ENCODE results near the gene VAT1. TPM values are rescaled to one million over a fixed set of nuclear protein-coding genes. Genes with fewer than 3 reads are reported as not detected.
"Not testable (repeated sequence)": the region's sequence is repeated elsewhere in the genome, so short reads cannot be mapped to it uniquely, and the experiment has no call there.

Gene VAT1
- total RNA-seq, 4 donors from 2014 or later = 89.2 to 187 (median 139) TPM

DNA sequence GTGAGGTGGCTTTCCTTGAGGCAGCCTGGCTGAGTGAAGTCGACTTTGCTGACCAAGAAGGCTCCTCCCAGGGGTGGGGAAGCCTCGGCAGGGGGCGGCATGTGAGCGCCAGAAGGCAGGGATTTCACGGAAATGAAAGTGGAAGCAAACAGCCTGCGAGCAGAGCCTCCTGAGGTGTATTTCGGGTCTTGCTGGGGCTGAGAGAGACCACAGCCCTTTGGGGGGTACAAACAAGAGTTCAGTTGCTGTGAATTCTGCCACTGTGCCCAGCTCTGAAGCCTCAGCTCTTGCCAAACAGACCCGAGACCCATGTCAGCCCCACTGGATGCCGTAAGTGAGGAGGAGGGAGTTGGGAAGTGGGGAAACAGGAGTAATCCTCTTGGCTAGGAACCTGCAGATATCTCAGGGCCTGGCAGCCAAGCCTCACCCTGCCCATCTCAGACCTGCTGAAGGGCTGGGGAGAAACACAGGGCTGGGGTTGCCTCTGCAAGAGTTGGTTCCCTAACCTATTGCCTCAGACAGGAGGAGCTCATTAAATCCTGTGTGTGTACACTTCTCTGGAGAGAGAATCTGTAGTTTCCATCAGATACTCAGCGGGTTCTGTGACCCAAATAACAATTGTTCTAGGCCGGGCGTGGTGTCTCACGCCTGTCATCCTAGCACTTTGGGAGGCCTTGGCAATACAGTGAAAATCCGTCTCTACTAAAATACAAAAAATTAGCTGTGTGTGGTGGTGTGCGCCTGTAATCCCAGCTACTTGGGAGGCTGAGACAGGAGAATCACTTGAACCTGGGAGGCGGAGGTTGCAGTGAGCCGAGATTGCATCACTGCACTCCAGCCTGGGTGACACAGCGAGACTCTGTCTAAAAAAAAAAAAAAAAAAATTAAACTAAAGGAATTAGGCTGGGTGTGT lies 15.3 kb downstream of the VAT1 start, which contains the start of gene IFI35:
TSS of gene IFI35 (plus strand) at position 146 of the 913 bp plus-strand sequence. CDS start at position 310, 164 bp downstream.
- Histone ChIP-seq H3K27ac (peak within 1 kb of the TSS; percentile 91 to 96 (median 92)), H3K27me3 (no peaks in the 10 kb centered on the region), H3K4me3 (peak within 1 kb of the TSS; percentile 72 to 96), H3K9me3 (no peaks in the 10 kb centered on the region), H3K36me3 (peaks cover 0 to 32% of the 10 kb centered on the region in 2 donors), H3K4me1 (peaks cover 0 to 54% (median 3%) of the 10 kb centered on the region in 3 donors)
- WGBS, 2 donors (ENCODE audit: low coverage in 1 of 2) = 5 to 26% methylated on average over 7 to 8 of the region's 18 CpGs
- ATAC-seq = peak; percentile 87
- TF ChIP-seq POLR2AphosphoS5 (IDR thresholded peaks at IDR 0.05) (peak; percentile 75), POLR2A (IDR thresholded peaks at IDR 0.05) (peak; percentile 30 to 40), EP300 (IDR thresholded peaks at IDR 0.05) (no peak)
- TF ChIP-seq, protein P1, sequence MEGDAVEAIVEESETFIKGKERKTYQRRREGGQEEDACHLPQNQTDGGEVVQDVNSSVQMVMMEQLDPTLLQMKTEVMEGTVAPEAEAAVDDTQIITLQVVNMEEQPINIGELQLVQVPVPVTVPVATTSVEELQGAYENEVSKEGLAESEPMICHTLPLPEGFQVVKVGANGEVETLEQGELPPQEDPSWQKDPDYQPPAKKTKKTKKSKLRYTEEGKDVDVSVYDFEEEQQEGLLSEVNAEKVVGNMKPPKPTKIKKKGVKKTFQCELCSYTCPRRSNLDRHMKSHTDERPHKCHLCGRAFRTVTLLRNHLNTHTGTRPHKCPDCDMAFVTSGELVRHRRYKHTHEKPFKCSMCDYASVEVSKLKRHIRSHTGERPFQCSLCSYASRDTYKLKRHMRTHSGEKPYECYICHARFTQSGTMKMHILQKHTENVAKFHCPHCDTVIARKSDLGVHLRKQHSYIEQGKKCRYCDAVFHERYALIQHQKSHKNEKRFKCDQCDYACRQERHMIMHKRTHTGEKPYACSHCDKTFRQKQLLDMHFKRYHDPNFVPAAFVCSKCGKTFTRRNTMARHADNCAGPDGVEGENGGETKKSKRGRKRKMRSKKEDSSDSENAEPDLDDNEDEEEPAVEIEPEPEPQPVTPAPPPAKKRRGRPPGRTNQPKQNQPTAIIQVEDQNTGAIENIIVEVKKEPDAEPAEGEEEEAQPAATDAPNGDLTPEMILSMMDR (IDR thresholded peaks at IDR 0.05) = peak in 3 of 4 experiments; percentile 4 to 80 (median 18)

DNA sequence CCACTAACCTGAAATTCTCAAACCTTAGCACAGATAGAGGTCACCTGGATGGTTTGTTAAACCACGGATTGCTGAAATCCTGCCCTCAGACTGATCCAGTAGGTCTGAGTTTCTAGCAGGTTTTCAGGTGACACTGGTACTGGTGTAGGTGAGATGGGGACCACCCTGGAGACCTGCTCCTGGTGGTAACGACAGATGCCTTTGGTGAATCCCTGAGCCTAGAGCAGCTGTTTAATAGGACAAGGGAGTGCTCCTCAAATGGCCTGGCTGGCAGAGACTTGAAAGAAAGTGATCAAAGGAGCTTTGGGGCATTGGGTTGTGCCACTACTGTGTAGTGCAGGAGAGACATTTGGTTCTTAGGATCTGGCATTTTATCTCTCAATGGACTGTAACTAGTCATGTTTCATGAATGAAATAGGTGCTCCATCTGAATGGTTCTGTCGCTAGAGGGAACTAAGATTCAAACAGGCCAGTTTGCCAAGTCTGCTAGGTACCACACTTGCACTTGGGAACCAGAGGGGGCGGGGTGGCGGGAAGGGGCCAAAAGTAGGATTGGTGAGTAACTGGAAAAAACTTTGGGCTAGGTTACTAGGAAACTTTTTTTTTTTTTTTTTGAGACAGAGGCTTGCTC lies 18.5 kb downstream of the VAT1 start:
- Histone ChIP-seq H3K9me3 (no peaks in the 10 kb centered on the region), H3K4me3 (no peak overlapping the region), H3K4me1 (peaks cover 5 to 53% (median 10%) of the 10 kb centered on the region in 3 donors), H3K36me3 (peaks cover 0 to 58% of the 10 kb centered on the region in 2 donors), H3K27me3 (no peaks in the 10 kb centered on the region), H3K27ac (peak overlapping the region in 3 of 4 donors; percentile 1 to 48 (median 10))
- ATAC-seq = peak; percentile 34
- TF ChIP-seq POLR2AphosphoS5 (IDR thresholded peaks at IDR 0.05) (no peak), POLR2A (IDR thresholded peaks at IDR 0.05) (no peak), EP300 (IDR thresholded peaks at IDR 0.05) (no peak)
- TF ChIP-seq, protein P1 (IDR thresholded peaks at IDR 0.05) = no peak
- WGBS, 2 donors (ENCODE audit: low coverage in 1 of 2) = 57 to 60% methylated on average over 2 to 3 of the region's 5 CpGs

- H3K4me3 ChIP-seq, H3K27me3 ChIP-seq, H3K9me3 ChIP-seq, ATAC-seq: not testable (repeated sequence)
- Histone ChIP-seq H3K36me3 (peaks cover 0 to 58% of the 10 kb centered on the region in 2 donors), H3K27ac (peak overlapping the region in 1 of 4 donors; percentile 39), H3K4me1 (peaks cover 5 to 39% (median 11%) of the 10 kb centered on the region in 3 donors)
- 69 to 100% methylated on average over 2 to 7 of the region's 13 CpGs for WGBS, 2 donors (ENCODE audit: low coverage in 1 of 2)
Observed at GRCh38 chr17:43000894-43001293, 21.3 kb downstream of the VAT1 start.

DNA sequence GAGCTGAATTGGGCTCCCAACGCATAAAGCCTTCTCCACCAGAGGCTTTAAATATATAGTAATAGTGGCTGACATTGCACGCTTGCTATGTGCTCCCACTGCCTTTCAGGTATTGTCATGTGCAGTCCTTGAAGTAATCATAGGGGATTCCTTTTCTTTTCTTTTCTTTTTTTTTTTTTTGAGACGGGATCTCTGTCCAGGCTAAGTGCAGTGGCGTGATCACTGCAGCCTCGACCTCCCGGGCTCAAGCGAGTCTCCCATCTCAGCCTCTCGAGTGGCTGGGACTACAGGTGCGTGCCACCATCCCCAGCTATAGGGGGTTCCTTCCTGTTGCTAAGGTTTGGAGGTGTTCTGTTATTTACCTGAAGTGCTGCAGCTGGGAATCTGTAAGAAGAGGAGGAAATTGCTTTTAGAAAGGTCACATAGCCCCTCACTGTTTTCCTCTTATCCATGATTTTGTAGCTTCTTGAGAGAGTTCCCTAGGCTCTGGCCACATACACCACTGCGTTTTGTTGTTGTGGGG lies 23.1 kb downstream of the VAT1 start:
- H3K27ac ChIP-seq = peak overlapping the region; percentile 86 to 97 (median 94)
- no peak for ATAC-seq
- WGBS, 2 donors (ENCODE audit: low coverage in 1 of 2) = 10 to 25% methylated on average over 7 to 9 of the region's 10 CpGs
- no peaks in the 10 kb centered on the region for H3K9me3 ChIP-seq
- peaks cover 0 to 58% of the 10 kb centered on the region in 2 donors for H3K36me3 ChIP-seq
- no peak for TF ChIP-seq POLR2A (IDR thresholded peaks at IDR 0.05)
- no peak for TF ChIP-seq EP300 (IDR thresholded peaks at IDR 0.05)
- TF ChIP-seq, protein P1 (IDR thresholded peaks at IDR 0.05) = no peak
- TF ChIP-seq POLR2AphosphoS5 (IDR thresholded peaks at IDR 0.05) = no peak
- H3K4me3 ChIP-seq = peak overlapping the region; percentile 63 to 99
- peaks cover 5 to 39% (median 11%) of the 10 kb centered on the region in 3 donors for H3K4me1 ChIP-seq
- H3K27me3 ChIP-seq = no peaks in the 10 kb centered on the region

Data from gastroesophageal sphincter (tissue), 4 donors.